Right lobe of liver (tissue), 4 donors: Measurements from ENCODE around the gene NRN1.

Experiments
- CTCF ChIP-seq, 4 donors: fragments of 200-600 bp in 3 of 4; fragments of 450-650 bp in 1 of 4; IDR thresholded peaks; one replicate each; pipeline versions ENCODE4 v1.5.1 to v1.8.0; 2016 to 2022; ENCODE audit warnings: antibody characterized with exemption in 4 of 4, mild to moderate bottlenecking in 2 of 4
- POLR2A ChIP-seq: fragments of 450-650 bp; IDR thresholded peaks from one replicate; pipeline ENCODE4 v1.6.1; 2017; ENCODE audit warnings: antibody characterized with exemption, mild to moderate bottlenecking
- donor health status: DM: no; HTN: no; CAD: no.
- donor health status: DM: no; HTN: no; CAD: no.
- donor health status: DM: no; HTN: yes; CAD: no.

DNA sequence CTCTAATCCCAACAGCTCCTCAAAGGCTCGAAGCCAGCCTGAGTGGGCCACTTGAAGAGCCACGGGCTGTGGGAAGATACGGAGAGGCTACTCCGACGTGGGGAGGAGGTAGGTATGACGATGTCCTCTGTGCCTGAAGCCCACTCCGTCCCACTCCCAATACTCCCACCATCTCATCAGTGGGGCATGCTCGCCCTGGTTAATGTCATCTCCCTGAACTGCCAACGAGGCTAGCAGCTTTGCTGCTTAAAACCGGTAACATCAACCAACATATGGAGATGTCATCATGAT, 11.1 kb downstream of the NRN1 start:
- TF ChIP-seq POLR2A: no peak
- TF ChIP-seq CTCF (IDR thresholded peaks at IDR 0.05): no peak
